ENCODE data around the gene SMYD3. TPM values are rescaled to one million over a fixed set of nuclear protein-coding genes. Genes with fewer than 3 reads are reported as not detected.

Gene SMYD3
- total and polyA plus RNA-seq, 2 experiments from 2014 or later, result 30.8 to 68.5 TPM

DNA sequence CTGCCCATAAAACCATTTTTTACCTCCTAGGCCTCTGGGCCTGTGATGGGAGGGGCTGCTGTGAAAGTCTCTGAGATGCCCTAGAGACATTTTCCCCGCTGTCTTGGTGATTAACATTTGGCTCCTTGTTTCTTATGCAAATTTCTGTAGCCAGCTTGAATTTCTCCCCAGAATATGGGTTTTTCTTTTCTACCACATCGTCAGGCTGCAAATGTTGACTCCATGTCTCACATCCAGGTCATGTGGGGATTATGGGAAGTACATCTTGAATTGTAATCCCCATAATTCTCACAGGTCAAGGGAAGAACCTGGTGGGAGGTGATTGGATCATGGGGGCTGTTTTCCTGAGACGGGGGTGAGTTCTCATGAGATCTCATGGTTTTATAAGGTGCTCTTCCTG lies 603.2 kb downstream of the SMYD3 start:
- H3K27me3 ChIP-seq, result no peaks in the 10 kb centered on the region
- H3K4me1 ChIP-seq (ENCODE audit: insufficient read depth), result no peaks in the 10 kb centered on the region
- H3K9me2 ChIP-seq (replicated peaks; ENCODE audit: insufficient read depth), result no peaks in the 10 kb centered on the region
- WGBS (ENCODE audit: low lambda C conversion rate, missing lambda C conversion rate), result 98% methylated on average over 3 of the region's 3 CpGs
- H3K9me3 ChIP-seq (ENCODE audit: low read depth), result no peaks in the 10 kb centered on the region
- no peak overlapping the region for H3K4me2 ChIP-seq
- H3K4me3 ChIP-seq, result no peak overlapping the region
- no peaks in the 10 kb centered on the region for H3K36me3 ChIP-seq (replicated peaks; ENCODE audit: insufficient read depth, low read depth)
- no peak for DNase-seq (ENCODE audit: low spot score)
- H3K79me2 ChIP-seq, result no peaks in the 10 kb centered on the region
- TF ChIP-seq EZH2 (IDR thresholded peaks at IDR 0.05; ENCODE audit: borderline replicate concordance) (no peak), EZH2phosphoT487 (IDR thresholded peaks at IDR 0.05; ENCODE audit: low read depth, severe bottlenecking, unreplicated experiment) (no peak)
- TF ChIP-seq, protein P1, sequence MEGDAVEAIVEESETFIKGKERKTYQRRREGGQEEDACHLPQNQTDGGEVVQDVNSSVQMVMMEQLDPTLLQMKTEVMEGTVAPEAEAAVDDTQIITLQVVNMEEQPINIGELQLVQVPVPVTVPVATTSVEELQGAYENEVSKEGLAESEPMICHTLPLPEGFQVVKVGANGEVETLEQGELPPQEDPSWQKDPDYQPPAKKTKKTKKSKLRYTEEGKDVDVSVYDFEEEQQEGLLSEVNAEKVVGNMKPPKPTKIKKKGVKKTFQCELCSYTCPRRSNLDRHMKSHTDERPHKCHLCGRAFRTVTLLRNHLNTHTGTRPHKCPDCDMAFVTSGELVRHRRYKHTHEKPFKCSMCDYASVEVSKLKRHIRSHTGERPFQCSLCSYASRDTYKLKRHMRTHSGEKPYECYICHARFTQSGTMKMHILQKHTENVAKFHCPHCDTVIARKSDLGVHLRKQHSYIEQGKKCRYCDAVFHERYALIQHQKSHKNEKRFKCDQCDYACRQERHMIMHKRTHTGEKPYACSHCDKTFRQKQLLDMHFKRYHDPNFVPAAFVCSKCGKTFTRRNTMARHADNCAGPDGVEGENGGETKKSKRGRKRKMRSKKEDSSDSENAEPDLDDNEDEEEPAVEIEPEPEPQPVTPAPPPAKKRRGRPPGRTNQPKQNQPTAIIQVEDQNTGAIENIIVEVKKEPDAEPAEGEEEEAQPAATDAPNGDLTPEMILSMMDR (IDR thresholded peaks at IDR 0.05; ENCODE audit: poor library complexity), result no peak
- H4K20me1 ChIP-seq (ENCODE audit: insufficient read depth, poor library complexity, severe bottlenecking), result no peaks in the 10 kb centered on the region
- no peak overlapping the region for H2AFZ ChIP-seq
- no peak overlapping the region for H3K27ac ChIP-seq

DNA sequence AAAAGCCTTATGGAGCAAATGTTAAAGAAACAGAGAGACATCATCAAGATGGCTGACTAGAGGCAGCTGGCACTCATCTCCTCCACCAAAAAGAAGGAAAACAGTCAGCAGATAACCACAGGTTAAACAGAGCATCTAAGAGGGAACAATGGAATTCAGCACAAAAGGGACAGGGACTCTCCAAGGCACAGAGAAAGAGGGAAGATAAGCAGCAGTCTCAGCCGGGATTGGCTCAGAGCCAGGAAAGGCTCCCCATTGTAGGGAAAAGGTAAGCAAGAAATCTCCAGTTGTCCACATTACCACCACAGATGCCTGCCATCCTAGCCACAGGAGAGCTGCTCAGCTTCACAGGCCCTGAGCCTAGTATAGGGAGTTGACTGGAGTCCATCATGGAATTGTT lies 605.5 kb downstream of the SMYD3 start:
- 77% methylated on average over 1 of the region's 1 CpG for WGBS (ENCODE audit: low lambda C conversion rate, missing lambda C conversion rate)
- H3K27ac ChIP-seq, result no peak overlapping the region
- H3K79me2 ChIP-seq, result no peaks in the 10 kb centered on the region
- H3K36me3 ChIP-seq (replicated peaks; ENCODE audit: insufficient read depth, low read depth), result no peaks in the 10 kb centered on the region
- H3K4me2 ChIP-seq, result no peak overlapping the region
- H3K27me3 ChIP-seq, result no peaks in the 10 kb centered on the region
- no peak for DNase-seq (ENCODE audit: low spot score)
- H3K4me1 ChIP-seq (ENCODE audit: insufficient read depth), result no peaks in the 10 kb centered on the region
- no peaks in the 10 kb centered on the region for H3K9me3 ChIP-seq (ENCODE audit: low read depth)
- no peaks in the 10 kb centered on the region for H4K20me1 ChIP-seq (ENCODE audit: insufficient read depth, poor library complexity, severe bottlenecking)
- TF ChIP-seq, protein P1 (IDR thresholded peaks at IDR 0.05; ENCODE audit: poor library complexity), result no peak
- no peak for TF ChIP-seq EZH2phosphoT487 (IDR thresholded peaks at IDR 0.05; ENCODE audit: low read depth, severe bottlenecking, unreplicated experiment)
- no peak overlapping the region for H2AFZ ChIP-seq
- H3K4me3 ChIP-seq, result no peak overlapping the region
- H3K9me2 ChIP-seq (replicated peaks; ENCODE audit: insufficient read depth), result no peaks in the 10 kb centered on the region

DNA sequence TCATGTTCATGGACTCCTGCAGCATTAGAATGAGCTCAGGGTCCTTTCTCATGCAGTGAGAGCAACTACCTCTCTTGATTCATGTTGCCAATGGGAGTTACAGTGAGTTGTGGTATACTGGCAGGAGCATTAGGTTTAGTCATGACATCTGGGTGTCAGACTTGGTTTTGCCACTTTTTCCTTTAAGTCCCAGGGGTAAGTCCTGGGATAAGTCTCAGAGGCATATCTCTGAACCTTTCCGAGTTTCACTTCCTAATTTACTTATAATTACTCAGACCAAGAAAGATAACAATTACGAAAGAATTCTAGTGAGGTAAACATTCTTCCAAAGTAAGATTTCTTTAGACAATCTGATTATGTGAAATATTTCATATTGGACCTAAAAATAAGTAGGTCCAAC lies 606.0 kb downstream of the SMYD3 start:
- no peaks in the 10 kb centered on the region for H3K9me3 ChIP-seq (ENCODE audit: low read depth)
- H3K9me2 ChIP-seq (replicated peaks; ENCODE audit: insufficient read depth), result no peaks in the 10 kb centered on the region
- H2AFZ ChIP-seq, result no peak overlapping the region
- no peak for TF ChIP-seq EZH2phosphoT487 (IDR thresholded peaks at IDR 0.05; ENCODE audit: low read depth, severe bottlenecking, unreplicated experiment)
- no peak for TF ChIP-seq EZH2 (IDR thresholded peaks at IDR 0.05; ENCODE audit: borderline replicate concordance)
- TF ChIP-seq, protein P1 (IDR thresholded peaks at IDR 0.05; ENCODE audit: poor library complexity), result no peak
- no peaks in the 10 kb centered on the region for H3K79me2 ChIP-seq
- H3K4me1 ChIP-seq (ENCODE audit: insufficient read depth), result no peaks in the 10 kb centered on the region
- no peaks in the 10 kb centered on the region for H4K20me1 ChIP-seq (ENCODE audit: insufficient read depth, poor library complexity, severe bottlenecking)
- no peaks in the 10 kb centered on the region for H3K36me3 ChIP-seq (replicated peaks; ENCODE audit: insufficient read depth, low read depth)
- no peak overlapping the region for H3K4me3 ChIP-seq
- H3K27ac ChIP-seq, result no peak overlapping the region
- DNase-seq (ENCODE audit: low spot score), result no peak
- 71% methylated on average over 2 of the region's 2 CpGs for WGBS (ENCODE audit: low lambda C conversion rate, missing lambda C conversion rate)
- no peak overlapping the region for H3K4me2 ChIP-seq
- no peaks in the 10 kb centered on the region for H3K27me3 ChIP-seq

DNA sequence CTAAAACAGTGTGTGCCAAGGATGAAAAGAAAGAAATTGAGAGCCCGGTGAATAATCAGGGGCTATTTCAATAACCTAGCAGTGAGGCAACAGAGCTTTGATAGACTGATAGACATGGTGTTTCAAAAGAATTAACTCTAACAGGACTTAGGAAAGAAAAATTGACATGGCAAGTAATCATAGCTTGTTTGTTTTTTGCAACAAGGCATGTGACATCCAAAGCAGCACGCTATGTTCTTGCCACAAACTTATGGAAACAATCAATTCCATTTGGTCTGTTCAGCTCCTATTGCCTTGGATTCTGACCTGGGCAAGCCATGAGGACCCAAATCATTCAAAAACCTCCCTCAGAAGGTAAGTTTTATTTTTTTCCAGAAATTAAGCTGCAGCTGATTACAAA lies 608.5 kb downstream of the SMYD3 start:
- Histone ChIP-seq H3K4me2 (no peak overlapping the region), H3K27me3 (no peaks in the 10 kb centered on the region), H4K20me1 (ENCODE audit: insufficient read depth, poor library complexity, severe bottlenecking) (no peaks in the 10 kb centered on the region), H3K36me3 (replicated peaks; ENCODE audit: insufficient read depth, low read depth) (no peaks in the 10 kb centered on the region), H3K27ac (no peak overlapping the region), H3K79me2 (no peaks in the 10 kb centered on the region), H3K4me3 (no peak overlapping the region), H3K9me3 (ENCODE audit: low read depth) (no peaks in the 10 kb centered on the region), H2AFZ (no peak overlapping the region), H3K9me2 (replicated peaks; ENCODE audit: insufficient read depth) (no peaks in the 10 kb centered on the region), H3K4me1 (ENCODE audit: insufficient read depth) (peaks cover 8% of the 10 kb centered on the region)
- DNase-seq (ENCODE audit: low spot score), result no peak
- WGBS (ENCODE audit: low lambda C conversion rate, missing lambda C conversion rate), result 64% methylated on average over 2 of the region's 2 CpGs
- TF ChIP-seq EZH2phosphoT487 (IDR thresholded peaks at IDR 0.05; ENCODE audit: low read depth, severe bottlenecking, unreplicated experiment), result no peak
- TF ChIP-seq EZH2 (IDR thresholded peaks at IDR 0.05; ENCODE audit: borderline replicate concordance), result no peak
- TF ChIP-seq, protein P1 (IDR thresholded peaks at IDR 0.05; ENCODE audit: poor library complexity), result no peak

All from hepatocyte (in vitro differentiated cells).